ENCODE results near the gene IRAK3. TPM values are rescaled to one million over a fixed set of nuclear protein-coding genes. Genes with fewer than 3 reads are reported as not detected.

IRAK3 gene
- total and polyA plus RNA-seq, 8 donors: 0.55 to 5.3 (median 1.3) TPM

DNA sequence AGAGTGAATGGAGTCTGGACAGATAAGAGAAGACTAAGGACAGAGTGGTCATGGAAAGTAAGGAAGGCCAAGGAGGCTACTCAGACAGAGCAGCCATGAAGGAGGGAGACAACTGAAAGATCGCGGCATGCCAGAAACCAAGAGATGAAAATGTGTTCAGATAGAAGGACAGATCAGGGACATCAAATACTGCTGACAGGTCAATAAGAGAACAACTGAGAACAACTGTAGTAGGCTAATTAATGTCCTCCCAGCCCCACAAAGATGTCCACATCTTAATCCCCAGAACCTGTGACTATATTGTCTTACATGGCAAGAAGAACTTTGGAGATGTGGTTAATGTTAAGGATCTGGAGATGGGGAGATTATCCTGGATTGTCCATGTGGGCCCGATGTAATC, 98.3 kb downstream of the IRAK3 start:
- intact Hi-C loops (cut with DNase I): no loop called here
- FAIRE-seq: no peak
- 97 to 98% methylated on average over 3 of the region's 3 CpGs for WGBS, 2 donors

DNA sequence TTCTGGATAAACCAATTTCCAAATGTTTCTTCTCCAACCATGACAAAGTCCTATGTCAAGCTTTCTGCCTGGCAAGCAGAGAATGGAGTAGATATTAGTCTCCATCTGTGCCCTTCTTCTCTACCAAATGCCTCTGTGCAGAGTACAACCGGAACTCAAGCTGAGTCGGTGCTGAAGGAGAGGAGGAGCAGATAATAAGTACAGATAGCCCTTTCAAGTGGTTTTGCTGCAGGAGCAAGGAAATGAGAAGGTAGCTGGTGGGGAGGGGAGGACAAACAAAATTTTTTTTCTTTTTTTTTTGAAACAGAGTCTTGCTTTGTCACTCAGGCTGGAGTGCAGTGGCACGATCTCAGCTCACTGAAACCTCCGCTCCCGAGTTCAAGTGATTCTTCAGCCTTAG, 99.1 kb downstream of the IRAK3 start:
- Histone ChIP-seq H3K36me3 (no peaks in the 10 kb centered on the region), H3K27me3 (no peaks in the 10 kb centered on the region), H3K4me3 (no peak overlapping the region), H3K9me3 (no peaks in the 10 kb centered on the region), H3K4me1 (no peaks in the 10 kb centered on the region), H3K27ac (no peak overlapping the region)
- no peak for FAIRE-seq
- peak in 1 of 4 donors; percentile 22 for ATAC-seq
- intact Hi-C loops (cut with DNase I): no loop called here
- WGBS, 2 donors: 80 to 84% methylated on average over 5 of the region's 5 CpGs
- no peak for DNase-seq
- TF ChIP-seq, protein P1, sequence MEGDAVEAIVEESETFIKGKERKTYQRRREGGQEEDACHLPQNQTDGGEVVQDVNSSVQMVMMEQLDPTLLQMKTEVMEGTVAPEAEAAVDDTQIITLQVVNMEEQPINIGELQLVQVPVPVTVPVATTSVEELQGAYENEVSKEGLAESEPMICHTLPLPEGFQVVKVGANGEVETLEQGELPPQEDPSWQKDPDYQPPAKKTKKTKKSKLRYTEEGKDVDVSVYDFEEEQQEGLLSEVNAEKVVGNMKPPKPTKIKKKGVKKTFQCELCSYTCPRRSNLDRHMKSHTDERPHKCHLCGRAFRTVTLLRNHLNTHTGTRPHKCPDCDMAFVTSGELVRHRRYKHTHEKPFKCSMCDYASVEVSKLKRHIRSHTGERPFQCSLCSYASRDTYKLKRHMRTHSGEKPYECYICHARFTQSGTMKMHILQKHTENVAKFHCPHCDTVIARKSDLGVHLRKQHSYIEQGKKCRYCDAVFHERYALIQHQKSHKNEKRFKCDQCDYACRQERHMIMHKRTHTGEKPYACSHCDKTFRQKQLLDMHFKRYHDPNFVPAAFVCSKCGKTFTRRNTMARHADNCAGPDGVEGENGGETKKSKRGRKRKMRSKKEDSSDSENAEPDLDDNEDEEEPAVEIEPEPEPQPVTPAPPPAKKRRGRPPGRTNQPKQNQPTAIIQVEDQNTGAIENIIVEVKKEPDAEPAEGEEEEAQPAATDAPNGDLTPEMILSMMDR (IDR thresholded peaks at IDR 0.05): no peak

More for the DNA sequence above, 98.3 kb downstream of the IRAK3 start:
- TF ChIP-seq, protein P1 (IDR thresholded peaks at IDR 0.05): no peak
- no peaks in the 10 kb centered on the region for H3K36me3 ChIP-seq
- no peak for DNase-seq
- no peak overlapping the region for H3K4me3 ChIP-seq
- ATAC-seq: no peak
- no peak overlapping the region for H3K27ac ChIP-seq
- H3K27me3 ChIP-seq: no peaks in the 10 kb centered on the region
- H3K4me1 ChIP-seq: no peaks in the 10 kb centered on the region
- no peaks in the 10 kb centered on the region for H3K9me3 ChIP-seq

DNA sequence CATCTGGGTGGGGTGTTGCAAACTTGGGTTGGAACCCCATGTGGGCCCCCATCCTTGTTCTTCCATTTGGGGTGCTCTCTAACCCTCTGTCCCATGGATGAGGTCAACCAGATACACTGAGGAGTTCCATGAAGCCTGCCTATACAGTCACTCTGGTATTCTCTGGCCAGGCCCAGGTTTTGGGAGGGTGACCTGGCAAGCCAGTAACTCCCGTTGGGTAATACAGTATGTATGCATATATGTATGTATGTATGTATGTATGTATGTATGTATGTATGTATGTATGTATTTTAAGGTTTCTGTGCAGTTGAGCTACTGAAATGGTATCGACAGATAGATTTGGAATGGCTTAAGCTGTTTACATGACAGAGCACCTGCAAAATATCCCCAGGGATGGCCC, 100.5 kb downstream of the IRAK3 start:
- H3K4me3 ChIP-seq: no peak overlapping the region
- ATAC-seq (no peak), FAIRE-seq (no peak), DNase-seq (no peak)
- no peaks in the 10 kb centered on the region for H3K4me1 ChIP-seq
- no peaks in the 10 kb centered on the region for H3K27me3 ChIP-seq
- intact Hi-C loops (cut with DNase I): no loop called here
- TF ChIP-seq, protein P1 (IDR thresholded peaks at IDR 0.05): no peak
- no peak overlapping the region for H3K27ac ChIP-seq
- no peaks in the 10 kb centered on the region for H3K36me3 ChIP-seq
- H3K9me3 ChIP-seq: no peaks in the 10 kb centered on the region
- 78 to 81% methylated on average over 2 of the region's 2 CpGs for WGBS, 2 donors

DNA sequence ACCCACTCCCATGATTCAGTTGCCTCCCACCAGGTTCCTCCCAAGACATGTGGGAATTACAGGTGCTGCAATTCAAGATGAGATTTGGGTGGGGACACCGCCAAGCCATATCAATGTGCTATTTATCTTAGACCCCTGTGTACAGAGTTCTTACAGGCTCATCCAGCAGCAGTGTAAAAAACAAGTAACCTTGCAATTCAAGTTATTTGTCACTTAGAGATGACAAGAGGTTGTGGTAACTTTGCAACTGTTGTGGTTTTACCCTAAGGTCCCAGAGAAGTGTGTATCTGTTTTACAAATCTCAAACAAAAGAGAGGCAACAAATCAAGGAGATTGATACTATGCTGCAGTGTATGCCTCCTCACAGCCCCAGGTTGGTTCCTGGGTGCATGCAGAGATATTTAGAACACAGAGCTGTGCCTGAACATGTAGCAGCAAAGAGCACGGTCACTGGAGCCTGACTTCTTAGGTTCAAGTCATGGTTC, 101.7 kb downstream of the IRAK3 start:
- TF ChIP-seq, protein P1 (IDR thresholded peaks at IDR 0.05): no peak
- intact Hi-C loops (cut with DNase I): no loop called here
- FAIRE-seq (no peak), ATAC-seq (no peak), DNase-seq (no peak)
- H3K27me3 ChIP-seq: no peaks in the 10 kb centered on the region
- WGBS, 2 donors: 80 to 84% methylated on average over 2 of the region's 2 CpGs
- H3K27ac ChIP-seq: no peak overlapping the region
- no peaks in the 10 kb centered on the region for H3K36me3 ChIP-seq
- no peaks in the 10 kb centered on the region for H3K9me3 ChIP-seq
- H3K4me1 ChIP-seq: no peaks in the 10 kb centered on the region
- no peak overlapping the region for H3K4me3 ChIP-seq

DNA sequence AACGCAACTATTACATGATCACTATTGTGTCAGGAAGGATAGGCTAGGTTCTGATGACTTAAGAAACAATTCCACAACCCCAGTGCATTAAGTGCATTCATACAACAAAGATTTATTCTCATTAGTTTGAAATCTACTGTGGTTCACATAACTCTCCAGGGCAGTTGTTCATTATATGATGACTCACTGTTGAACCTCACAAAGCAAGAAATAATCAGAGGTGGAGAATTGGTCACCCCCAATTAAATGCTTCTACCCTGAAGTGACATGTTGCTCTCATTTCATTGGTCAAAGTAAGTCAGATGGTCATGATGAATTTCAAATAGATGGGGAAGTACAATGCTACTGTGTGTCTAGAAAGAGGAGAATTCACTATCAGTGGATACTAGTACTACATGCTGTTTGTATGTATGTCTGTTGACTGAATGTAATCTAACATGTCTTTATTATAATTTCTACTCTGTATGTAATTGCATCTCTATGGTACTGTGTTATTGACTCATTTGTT, 107.2 kb downstream of the IRAK3 start:
- no peak for DNase-seq
- TF ChIP-seq, protein P1 (IDR thresholded peaks at IDR 0.05): no peak
- 78 to 82% methylated on average over 1 of the region's 1 CpG for WGBS, 2 donors
- no peaks in the 10 kb centered on the region for H3K36me3 ChIP-seq
- no peak overlapping the region for H3K4me3 ChIP-seq
- no peaks in the 10 kb centered on the region for H3K27me3 ChIP-seq
- H3K27ac ChIP-seq: no peak overlapping the region
- intact Hi-C loops (cut with DNase I): no loop called here
- no peak for ATAC-seq
- H3K9me3 ChIP-seq: no peaks in the 10 kb centered on the region
- no peaks in the 10 kb centered on the region for H3K4me1 ChIP-seq
- FAIRE-seq: no peak
